Tracheal epithelial cell (primary cell): ENCODE data around the gene DDX24. TPM values are rescaled to one million over a fixed set of nuclear protein-coding genes. Genes with fewer than 3 reads are reported as not detected.

Experiments
- total RNA-seq: library from RNA; depleted of rRNA; stranded (reverse); fragments of >200 nt; gene quantifications from 2 replicates; pipeline ENCODE4 v1.2.1, GENCODE V29; 2014

DDX24 gene
- 98.5 and 127 TPM in 2 replicates for total RNA-seq

GRCh38 chr14:94080621-94081385 lies at the start of gene DDX24, which contains the start of gene IFI27L1:
DDX24 (minus strand) TSS chr14:94081202; CDS start chr14:94079742, 1,460 bp downstream.
IFI27L1 (plus strand) TSS chr14:94081310; CDS start chr14:94096938, 15,628 bp downstream.

GRCh38 chr14:94129111-94129757 lies 48.2 kb upstream of the DDX24 start, which contains the start of gene IFI27L2:
IFI27L2 (minus strand) TSS chr14:94129604; CDS start chr14:94129564, 40 bp downstream.

GRCh38 chr14:94110552-94111181 lies 29.7 kb upstream of the DDX24 start, which contains the start of gene IFI27:
IFI27 (plus strand) TSS chr14:94110736.

GRCh38 chr14:94026173-94026888 lies 54.7 kb downstream of the DDX24 start, which contains the start of gene OTUB2:
OTUB2 (plus strand) TSS chr14:94026340; CDS start chr14:94026538, 198 bp downstream.

Other genes starting within 250 kb of the DDX24 start
- not detected in 2 replicates for gene FAM181A, start 153.9 kb downstream of the DDX24 start, total RNA-seq
- gene ASB2, start 104.6 kb downstream of the DDX24 start, total RNA-seq = under 0.01 and 1.9 TPM in 2 replicates
- gene CCDC197, start 83.9 kb downstream of the DDX24 start, total RNA-seq = not detected in 2 replicates
- 1.7 and 7.5 TPM in 2 replicates for gene OTUB2, start 54.9 kb downstream of the DDX24 start, total RNA-seq
- gene IFI27L1, start 108 bp upstream of the DDX24 start, total RNA-seq = 7.7 and 8.9 TPM in 2 replicates
- 30.7 and 39.5 TPM in 2 replicates for gene IFI27, start 29.5 kb upstream of the DDX24 start, total RNA-seq
- 46.0 and 79.5 TPM in 2 replicates for gene IFI27L2, start 48.4 kb upstream of the DDX24 start, total RNA-seq
- gene PPP4R4, start 93.1 kb upstream of the DDX24 start, total RNA-seq = 12.1 and 24.6 TPM in 2 replicates
- not detected in 2 replicates for gene SERPINA10, start 212.1 kb upstream of the DDX24 start, total RNA-seq
- 0.48 TPM in 1 of 2 replicates, not detected in the other for gene SERPINA6, start 242.1 kb upstream of the DDX24 start, total RNA-seq